Measurements from ENCODE around the gene SAMD4A.

The SAMD4A gene, protein sequence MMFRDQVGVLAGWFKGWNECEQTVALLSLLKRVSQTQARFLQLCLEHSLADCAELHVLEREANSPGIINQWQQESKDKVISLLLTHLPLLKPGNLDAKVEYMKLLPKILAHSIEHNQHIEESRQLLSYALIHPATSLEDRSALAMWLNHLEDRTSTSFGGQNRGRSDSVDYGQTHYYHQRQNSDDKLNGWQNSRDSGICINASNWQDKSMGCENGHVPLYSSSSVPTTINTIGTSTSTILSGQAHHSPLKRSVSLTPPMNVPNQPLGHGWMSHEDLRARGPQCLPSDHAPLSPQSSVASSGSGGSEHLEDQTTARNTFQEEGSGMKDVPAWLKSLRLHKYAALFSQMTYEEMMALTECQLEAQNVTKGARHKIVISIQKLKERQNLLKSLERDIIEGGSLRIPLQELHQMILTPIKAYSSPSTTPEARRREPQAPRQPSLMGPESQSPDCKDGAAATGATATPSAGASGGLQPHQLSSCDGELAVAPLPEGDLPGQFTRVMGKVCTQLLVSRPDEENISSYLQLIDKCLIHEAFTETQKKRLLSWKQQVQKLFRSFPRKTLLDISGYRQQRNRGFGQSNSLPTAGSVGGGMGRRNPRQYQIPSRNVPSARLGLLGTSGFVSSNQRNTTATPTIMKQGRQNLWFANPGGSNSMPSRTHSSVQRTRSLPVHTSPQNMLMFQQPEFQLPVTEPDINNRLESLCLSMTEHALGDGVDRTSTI

GRCh38 chr14:54566410-54567223, at the start of gene SAMD4A:
SAMD4A (plus strand) TSS chr14:54567128; CDS start chr14:54567917, 789 bp downstream.
- peak; percentile 44 for DNase-seq

GRCh38 chr14:54524410-54524809, 42.5 kb upstream of the SAMD4A start:
- no peak for DNase-seq

GRCh38 chr14:54528973-54529372, 38.0 kb upstream of the SAMD4A start:
- DNase-seq: no peak

GRCh38 chr14:54529811-54530210, 37.1 kb upstream of the SAMD4A start:
- no peak for DNase-seq

DNA sequence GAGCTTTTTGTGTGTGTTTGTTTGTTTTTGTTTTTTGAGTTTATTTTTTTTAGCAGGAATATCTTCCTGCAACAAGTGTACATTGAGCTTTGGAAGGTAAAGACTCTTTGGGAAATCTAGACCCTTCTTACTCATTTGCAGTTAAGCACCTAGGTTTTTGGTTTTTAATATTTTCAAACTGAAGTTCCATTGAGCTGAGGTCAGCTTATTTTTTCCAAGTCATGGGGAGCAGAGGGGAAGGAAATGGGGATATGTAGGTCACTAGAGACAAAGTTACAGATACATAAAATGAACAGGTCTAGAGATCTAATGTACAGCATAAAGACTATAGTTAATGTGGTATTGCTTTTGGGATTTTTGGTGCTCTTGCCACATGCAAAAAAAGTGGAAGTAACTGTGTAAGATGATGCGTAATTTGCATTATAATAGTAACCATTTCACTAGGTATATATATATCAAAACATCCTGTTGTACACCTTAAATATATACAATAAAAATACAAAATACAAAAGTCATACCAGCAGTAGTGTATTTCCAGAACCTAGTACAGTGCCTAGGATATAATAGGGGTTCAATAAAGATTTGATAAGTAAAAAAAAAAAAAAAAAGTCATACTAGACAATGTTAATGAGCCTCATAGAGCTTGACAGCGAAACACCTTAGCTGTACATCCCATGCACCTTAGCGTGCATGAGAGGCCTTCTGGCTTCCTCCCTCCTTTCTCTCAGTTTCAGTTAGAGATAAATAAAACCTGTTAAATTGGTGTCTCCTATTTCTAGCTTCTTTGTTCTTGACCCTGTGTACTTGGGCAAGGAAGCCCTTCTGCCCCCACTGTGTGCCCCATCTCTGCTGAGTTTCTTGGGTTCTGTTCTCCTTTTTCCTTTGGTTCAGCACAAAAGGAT, 34.6 kb upstream of the SAMD4A start:
- DNase-seq: no peak

DNA sequence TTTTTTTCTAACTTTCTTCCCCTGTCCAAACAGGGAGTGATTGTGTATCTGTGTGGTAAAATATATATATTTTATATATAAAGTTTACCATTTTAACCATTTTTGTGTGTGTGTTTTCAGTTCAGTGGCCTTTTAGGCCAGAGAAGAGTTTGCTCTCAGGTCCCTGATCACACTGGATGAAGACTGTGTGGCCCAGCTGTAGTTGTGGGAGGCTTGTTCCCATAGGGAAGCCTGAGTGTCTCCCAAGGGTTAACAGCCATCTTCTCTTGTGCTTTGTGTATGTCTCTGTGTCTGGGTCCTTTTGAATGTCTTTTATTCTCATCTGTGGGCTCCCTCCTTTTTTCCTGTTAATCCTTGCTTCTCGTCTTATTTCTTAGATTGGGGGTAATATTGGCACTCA, 33.8 kb upstream of the SAMD4A start:
- no peak for DNase-seq

DNA sequence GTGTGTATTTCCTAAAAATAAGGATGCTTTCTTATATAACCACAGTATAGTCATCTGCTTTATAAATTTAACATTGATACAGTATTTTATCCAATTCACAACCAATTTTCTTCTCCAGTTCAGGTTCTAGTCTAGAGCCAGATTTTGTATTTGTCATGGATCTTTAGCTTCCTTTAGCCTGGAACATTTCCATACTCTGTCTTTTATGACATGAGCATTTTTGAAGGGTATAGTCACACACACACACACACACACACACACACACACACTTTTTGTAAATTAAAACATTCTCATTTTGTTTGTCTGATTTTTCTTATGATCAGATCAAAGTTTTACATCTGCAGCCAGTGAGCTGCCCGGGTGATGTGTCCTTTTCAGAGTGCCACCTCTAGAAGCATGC, 31.8 kb upstream of the SAMD4A start:
- no peak for DNase-seq

- no peak for DNase-seq
These were observed 31.3 kb upstream of the SAMD4A start for GRCh38 chr14:54535646-54536045.

DNA sequence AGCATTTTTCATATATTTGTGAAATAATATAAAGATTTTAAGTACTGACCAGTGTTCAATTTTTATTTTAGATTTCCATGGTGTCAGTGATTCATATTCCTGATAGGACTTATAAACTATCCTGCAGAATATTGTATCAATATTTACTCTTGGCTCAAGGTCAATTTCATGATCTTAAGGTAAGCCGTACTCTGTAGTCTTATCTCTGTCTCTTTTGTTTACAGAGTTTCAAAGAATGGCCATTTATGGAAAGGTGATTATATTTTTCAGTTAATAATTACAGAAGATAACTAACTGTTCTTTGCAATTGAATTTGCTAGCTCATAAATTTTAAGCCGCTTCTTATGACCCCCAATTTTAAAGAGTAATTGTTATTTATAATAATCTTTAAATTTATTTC, 29.3 kb upstream of the SAMD4A start:
- DNase-seq: no peak

GRCh38 chr14:54538055-54538454, 28.9 kb upstream of the SAMD4A start:
- DNase-seq: no peak

- DNase-seq: no peak
These were observed 19.3 kb upstream of the SAMD4A start for GRCh38 chr14:54547583-54547982.

DNA sequence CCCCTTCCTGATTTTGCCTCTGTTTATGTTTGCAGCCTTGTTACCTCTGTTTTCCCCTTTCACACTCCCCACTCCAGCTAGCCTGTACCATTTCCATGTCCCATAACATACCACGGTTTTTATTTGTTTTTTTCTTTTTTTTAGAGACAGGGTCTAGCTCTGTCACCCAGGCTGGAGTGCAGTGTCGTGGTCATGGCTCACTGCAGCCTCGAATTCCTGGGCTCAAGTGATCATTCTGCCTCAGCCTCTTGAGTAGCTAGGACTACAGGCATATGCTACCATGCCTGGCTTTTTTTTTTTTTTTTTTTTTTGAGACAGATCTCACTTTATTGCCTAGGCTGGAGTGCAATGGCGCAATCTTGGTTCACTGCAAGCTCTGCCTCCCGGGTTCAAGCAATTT, 18.4 kb upstream of the SAMD4A start:
- no peak for DNase-seq

- no peak for DNase-seq
These were observed 17.1 kb upstream of the SAMD4A start for GRCh38 chr14:54549862-54550261.

DNA sequence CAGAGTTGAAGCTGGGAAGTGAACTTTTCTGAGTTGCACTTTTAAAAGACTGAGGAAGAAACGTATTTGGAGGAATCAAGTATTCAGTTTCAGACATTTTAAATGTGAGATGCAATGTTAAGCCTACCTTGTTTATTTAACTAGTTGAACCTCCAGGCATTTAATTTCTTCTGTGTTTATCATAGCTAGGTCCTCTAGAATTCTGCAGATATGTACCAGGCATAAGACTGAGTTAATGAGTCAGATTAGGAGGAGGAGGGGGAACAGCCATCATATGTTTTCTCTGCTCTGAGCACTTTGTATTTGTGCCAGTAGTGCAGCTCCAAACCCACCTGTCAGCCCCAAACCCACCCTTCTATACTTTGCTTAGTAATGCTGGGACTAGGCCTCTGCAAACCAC, 16.4 kb upstream of the SAMD4A start:
- DNase-seq: no peak

DNA sequence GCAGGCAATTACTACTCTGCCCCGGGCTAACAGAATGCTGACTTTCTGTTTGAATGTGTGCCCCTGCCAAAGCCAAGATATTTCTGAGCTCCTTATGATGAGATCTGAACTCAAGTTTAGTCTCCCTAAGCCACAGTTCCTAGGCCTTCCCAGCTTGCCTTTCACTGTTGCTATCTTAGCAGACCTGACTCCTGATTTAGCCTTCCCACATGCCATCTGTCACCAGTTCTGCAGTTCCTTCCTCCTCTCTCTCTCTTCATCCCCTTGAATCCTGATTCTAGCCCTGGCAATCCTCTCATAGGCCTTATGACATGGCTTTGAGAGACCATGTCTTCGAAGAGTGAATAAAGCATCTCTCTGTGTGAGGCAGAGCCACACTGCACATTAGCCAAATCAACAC, 12.5 kb upstream of the SAMD4A start:
- DNase-seq: no peak

- no peak for DNase-seq
These were observed 11.3 kb upstream of the SAMD4A start for GRCh38 chr14:54555651-54556050.

DNA sequence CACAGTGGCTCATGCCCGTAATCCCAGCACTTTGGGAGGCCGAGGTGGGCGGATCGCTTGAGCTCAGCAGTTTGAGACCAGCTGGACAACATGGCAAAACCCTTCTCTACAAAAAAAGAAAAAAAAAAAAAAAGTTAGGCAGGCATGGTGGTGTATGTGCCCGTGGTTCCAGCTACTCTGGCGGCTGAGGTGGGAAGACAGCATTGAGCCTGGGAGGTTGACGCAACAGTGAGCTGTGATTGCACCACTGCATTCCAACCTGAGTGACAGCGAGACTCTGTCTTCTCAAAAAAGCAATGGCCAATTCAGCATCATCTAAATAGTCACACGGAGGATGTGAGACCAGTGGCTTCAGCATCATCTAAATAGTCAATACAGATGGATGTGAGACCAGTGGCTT, 10.4 kb upstream of the SAMD4A start:
- no peak for DNase-seq

DNA sequence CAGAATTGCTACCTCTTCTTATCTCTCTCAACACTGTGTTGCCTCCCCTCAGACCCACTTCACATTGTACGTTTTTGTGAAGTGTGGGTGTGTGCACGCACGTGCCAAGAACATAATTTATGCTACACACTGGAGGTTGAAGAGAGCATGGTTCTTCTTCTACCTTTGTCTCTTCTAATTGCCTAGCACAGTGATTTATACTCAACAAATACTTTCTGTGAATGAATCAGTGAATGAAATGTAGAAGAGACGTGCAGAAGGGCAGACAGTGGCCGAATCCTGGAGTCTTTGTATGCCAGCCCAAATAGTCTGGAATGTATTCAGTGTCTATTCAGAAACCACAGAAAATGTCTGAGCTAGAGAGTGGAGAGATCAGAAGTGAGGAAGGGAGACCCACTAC, 4.6 kb upstream of the SAMD4A start:
- no peak for DNase-seq

DNA sequence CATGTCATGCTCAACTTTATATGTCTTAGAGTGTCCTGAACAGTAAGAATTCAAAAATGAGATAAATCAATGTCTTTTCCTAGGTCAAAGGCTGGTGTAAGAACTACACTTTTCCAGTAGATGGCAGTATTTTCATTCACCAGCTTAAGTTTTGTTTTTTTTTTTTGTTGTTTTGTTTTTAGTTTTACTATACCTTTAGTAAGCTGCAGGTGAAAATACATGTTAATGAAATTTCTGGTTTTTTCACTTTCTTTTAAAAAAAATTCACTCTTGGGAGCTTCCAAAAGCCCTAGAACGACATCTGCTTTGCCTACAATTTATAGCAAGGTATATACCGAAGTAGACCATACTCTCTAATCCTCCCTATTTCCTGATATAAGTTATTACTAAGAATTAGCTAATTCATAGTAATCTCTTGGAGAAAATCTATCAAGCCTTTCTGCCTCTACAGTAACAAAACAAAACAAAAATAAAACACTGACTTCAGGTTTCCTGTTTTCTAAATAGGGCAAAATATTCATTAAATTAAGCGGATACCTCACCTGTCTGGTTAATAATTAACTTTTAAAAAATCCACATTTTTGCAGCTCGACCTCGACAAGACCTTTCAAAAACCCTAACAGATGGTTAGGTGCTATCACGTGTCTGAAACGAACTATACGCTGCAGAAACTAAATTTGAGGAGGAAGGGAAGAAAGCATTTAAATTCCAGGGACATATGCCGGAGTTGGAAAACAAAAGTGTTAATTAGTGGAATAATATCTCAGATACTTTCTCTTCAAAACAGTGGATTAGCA, 2.7 kb upstream of the SAMD4A start:
- peak; percentile 53 for DNase-seq

GRCh38 chr14:54564868-54565784, 1.8 kb upstream of the SAMD4A start:
- peak; percentile 84 for DNase-seq

All from NCI-H1105 treated with DMSO at 0.1 percent for 48 hours (cell line).